ENCODE measurements around the gene PCTP. TPM values are rescaled to one million over a fixed set of nuclear protein-coding genes. Genes with fewer than 3 reads are reported as not detected.

The PCTP gene
- total RNA-seq, 1 donor = 11.2 TPM

GRCh38 chr17:55773671-55774070 lies 22.8 kb downstream of the PCTP start:
- H3K4me3 ChIP-seq (ENCODE audit: low read depth, low read length) = no peak overlapping the region
- no peak for DNase-seq (ENCODE audit: low read depth)
- TF ChIP-seq, protein P1, sequence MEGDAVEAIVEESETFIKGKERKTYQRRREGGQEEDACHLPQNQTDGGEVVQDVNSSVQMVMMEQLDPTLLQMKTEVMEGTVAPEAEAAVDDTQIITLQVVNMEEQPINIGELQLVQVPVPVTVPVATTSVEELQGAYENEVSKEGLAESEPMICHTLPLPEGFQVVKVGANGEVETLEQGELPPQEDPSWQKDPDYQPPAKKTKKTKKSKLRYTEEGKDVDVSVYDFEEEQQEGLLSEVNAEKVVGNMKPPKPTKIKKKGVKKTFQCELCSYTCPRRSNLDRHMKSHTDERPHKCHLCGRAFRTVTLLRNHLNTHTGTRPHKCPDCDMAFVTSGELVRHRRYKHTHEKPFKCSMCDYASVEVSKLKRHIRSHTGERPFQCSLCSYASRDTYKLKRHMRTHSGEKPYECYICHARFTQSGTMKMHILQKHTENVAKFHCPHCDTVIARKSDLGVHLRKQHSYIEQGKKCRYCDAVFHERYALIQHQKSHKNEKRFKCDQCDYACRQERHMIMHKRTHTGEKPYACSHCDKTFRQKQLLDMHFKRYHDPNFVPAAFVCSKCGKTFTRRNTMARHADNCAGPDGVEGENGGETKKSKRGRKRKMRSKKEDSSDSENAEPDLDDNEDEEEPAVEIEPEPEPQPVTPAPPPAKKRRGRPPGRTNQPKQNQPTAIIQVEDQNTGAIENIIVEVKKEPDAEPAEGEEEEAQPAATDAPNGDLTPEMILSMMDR (IDR thresholded peaks at IDR 0.05; ENCODE audit: insufficient read depth, low read depth, low read length) = no peak

DNA sequence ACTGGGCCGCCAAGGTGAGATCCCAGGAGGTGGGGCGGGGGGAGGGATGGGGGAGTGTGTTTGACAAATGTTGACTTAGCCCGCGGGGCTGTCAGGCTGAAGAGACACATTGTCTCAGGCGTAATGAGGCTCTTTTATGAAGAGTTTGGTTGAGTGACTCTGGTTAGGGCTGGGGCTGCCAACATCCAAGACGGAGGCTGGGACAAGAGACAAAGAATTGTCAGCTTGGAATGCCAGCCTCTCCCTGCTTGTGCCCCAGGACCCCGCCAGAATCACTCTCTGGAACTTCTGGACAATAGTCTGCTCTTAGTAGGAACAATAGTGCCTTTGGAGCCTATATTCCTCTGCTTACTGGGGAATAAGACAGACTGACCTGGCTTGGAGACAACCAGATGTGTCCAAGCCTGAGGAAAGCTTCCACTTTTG lies 24.0 kb downstream of the PCTP start:
- no peak overlapping the region for H3K4me3 ChIP-seq (ENCODE audit: low read depth, low read length)
- no peak for DNase-seq (ENCODE audit: low read depth)
- TF ChIP-seq, protein P1 (IDR thresholded peaks at IDR 0.05; ENCODE audit: insufficient read depth, low read depth, low read length) = no peak

DNA sequence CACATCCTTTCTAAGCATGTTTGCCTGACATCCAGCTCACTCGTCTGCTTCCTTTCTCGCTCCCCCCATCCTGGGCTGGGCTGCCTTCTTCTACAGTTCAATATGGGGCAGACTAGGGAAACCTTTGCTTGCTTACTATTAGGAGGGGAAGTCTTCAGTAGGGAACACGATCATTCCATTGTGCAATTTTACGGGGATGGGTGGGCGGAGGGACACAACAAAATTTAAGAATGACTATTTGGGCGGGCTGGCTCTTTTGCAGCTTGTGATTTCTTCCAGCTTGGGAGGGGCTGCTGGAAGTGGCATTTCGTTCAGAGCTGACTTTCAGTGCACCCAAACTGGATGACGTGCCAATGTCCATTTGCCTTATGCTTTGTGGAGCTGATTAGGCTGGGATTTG lies 25.4 kb downstream of the PCTP start:
- no peak overlapping the region for H3K4me3 ChIP-seq (ENCODE audit: low read depth, low read length)
- DNase-seq (ENCODE audit: low read depth) = no peak
- TF ChIP-seq, protein P1 (IDR thresholded peaks at IDR 0.05; ENCODE audit: insufficient read depth, low read depth, low read length) = no peak

GRCh38 chr17:55777471-55777971 lies 26.7 kb downstream of the PCTP start:
- TF ChIP-seq, protein P1 (IDR thresholded peaks at IDR 0.05; ENCODE audit: insufficient read depth, low read depth, low read length) = no peak
- no peak for DNase-seq (ENCODE audit: low read depth)

DNA sequence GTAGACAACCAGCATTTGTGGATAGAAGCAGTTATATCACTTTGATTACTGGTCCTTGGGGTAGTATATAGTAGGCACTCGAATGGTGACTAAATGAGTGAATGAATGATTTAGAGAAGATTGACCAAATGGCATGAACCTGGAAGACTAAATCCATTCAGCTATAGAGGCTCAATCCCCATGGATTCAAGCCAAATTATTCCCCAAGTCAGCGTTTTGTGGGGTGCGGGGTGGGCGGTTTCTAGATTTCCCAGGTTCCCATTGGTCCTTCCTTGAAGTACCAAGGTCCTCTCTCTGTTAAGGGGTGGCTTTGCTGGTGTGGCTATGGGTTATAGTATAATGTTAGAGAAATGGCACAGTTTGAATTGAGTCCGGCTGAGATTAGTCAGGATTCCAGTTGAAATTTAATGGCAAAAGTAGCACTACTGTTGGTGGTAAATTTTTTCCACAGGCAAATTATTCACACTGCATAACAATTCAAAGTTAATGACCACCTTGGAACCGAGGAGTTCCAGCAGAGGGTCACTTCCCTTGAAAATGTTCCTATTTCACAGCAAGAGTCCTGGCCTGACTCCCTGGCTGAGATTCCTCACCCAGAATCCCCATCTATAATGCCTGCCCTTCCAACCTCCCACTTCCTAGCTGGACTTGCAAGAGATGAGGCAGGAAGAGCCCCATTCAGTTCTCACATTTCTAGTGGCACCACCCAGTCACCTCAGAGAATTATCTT lies 27.7 kb downstream of the PCTP start:
- DNase-seq (ENCODE audit: low read depth) = no peak
- TF ChIP-seq, protein P1 (IDR thresholded peaks at IDR 0.05; ENCODE audit: insufficient read depth, low read depth, low read length) = no peak
- no peak overlapping the region for H3K4me3 ChIP-seq (ENCODE audit: low read depth, low read length)

More at GRCh38 chr17:55777471-55777971, 26.7 kb downstream of the PCTP start:
- H3K4me3 ChIP-seq (ENCODE audit: low read depth, low read length) = no peak overlapping the region

GRCh38 chr17:55783684-55784245 lies 32.9 kb downstream of the PCTP start:
- peak; percentile 90 for DNase-seq (ENCODE audit: low read depth)
- no peak overlapping the region for H3K4me3 ChIP-seq (ENCODE audit: low read depth, low read length)
- TF ChIP-seq, protein P1 (IDR thresholded peaks at IDR 0.05; ENCODE audit: insufficient read depth, low read depth, low read length) = no peak
